Uterus (tissue), 4 donors: ENCODE measurements around the gene LYVE1. TPM values are rescaled to one million over a fixed set of nuclear protein-coding genes. Genes with fewer than 3 reads are reported as not detected.

Experiments used
- DNase-seq, 2 donors: peaks; one replicate each; pipeline ENCODE4 v3.0.0-alpha.2; 2019 to 2020
- H3K27ac ChIP-seq, 2 donors: fragments of 200-600 bp; sonication (generic); 1 replicate in 1 of 2; 2 replicates in 1 of 2; pipeline ENCODE4 v1.5.1; 2016 to 2018
- H3K27me3 ChIP-seq, 2 donors: fragments of 200-600 bp; sonication (generic); one replicate each; pipeline ENCODE4 v1.5.1; 2018 to 2019; ENCODE audit warnings: control low read depth in 1 of 2
- H3K36me3 ChIP-seq, 2 donors: fragments of 200-600 bp; sonication (generic); one replicate each; pipeline ENCODE4 v1.5.1; 2019; ENCODE audit warnings: control low read depth in 1 of 2
- H3K4me1 ChIP-seq, 2 donors: fragments of 200-600 bp; sonication (generic); one replicate each; pipeline ENCODE4 v1.5.1; 2018 to 2019; ENCODE audit warnings: control low read depth in 1 of 2
- H3K4me3 ChIP-seq, 2 donors: fragments of 200-600 bp; sonication (generic); 1 replicate in 1 of 2; 2 replicates in 1 of 2; pipeline ENCODE4 v1.5.1; 2018 to 2019; ENCODE audit warnings: mild to moderate bottlenecking in 1 of 2
- H3K9me3 ChIP-seq, 2 donors: fragments of 200-600 bp; sonication (generic); one replicate each; pipeline ENCODE4 v1.5.1; 2019; ENCODE audit warnings: control low read depth in 1 of 2
- CTCF ChIP-seq, 4 experiments: fragments of 200-600 bp in 2 of 4; fragments of 450-650 bp in 2 of 4; sonication (generic) in 2 of 4; IDR thresholded peaks; one replicate each; pipeline ENCODE4 v1.5.1; 2016 to 2019; ENCODE audit warnings: antibody characterized with exemption in 4 of 4, mild to moderate bottlenecking in 2 of 4, moderate library complexity in 1 of 4
- POLR2A ChIP-seq, 2 donors: fragments of 450-650 bp; IDR thresholded peaks; one replicate each; pipeline ENCODE4 v1.6.1; 2016; ENCODE audit warnings: antibody characterized with exemption in 2 of 2, mild to moderate bottlenecking in 1 of 2, moderate library complexity in 1 of 2
- intact Hi-C: fragments of 100-400 bp; cut with DNase I; formaldehyde crosslinking; loops from one replicate; pipeline ENCODE4 v1.15.1; 2023; ENCODE audit warnings: low total_unique reads
- total RNA-seq, 4 donors: library from RNA; depleted of rRNA in 3 of 4; stranded (reverse); fragments of >200 nt in 3 of 4; gene quantifications; one replicate each; pipeline versions ENCODE4 v1.1.0 to v1.2.4, GENCODE V29; 2014 to 2023
- donor health status: DM: yes; HTN: yes; CAD: no.

LYVE1 gene
- total RNA-seq, 4 donors from 2014 or later: 12.8 to 154 (median 44.0) TPM

GRCh38 chr11:10603721-10604297 lies 35.3 kb upstream of the LYVE1 start:
- Histone ChIP-seq H3K9me3 (no peaks in the 10 kb centered on the region), H3K4me1 (no peaks in the 10 kb centered on the region), H3K4me3 (no peak overlapping the region), H3K36me3 (no peaks in the 10 kb centered on the region), H3K27ac (peak overlapping the region; percentile 77 to 78), H3K27me3 (no peaks in the 10 kb centered on the region)
- no peak for TF ChIP-seq CTCF (IDR thresholded peaks at IDR 0.05)
- no peak for TF ChIP-seq POLR2A (IDR thresholded peaks at IDR 0.05)
- intact Hi-C loops: no loop called here
- no peak for DNase-seq

DNA sequence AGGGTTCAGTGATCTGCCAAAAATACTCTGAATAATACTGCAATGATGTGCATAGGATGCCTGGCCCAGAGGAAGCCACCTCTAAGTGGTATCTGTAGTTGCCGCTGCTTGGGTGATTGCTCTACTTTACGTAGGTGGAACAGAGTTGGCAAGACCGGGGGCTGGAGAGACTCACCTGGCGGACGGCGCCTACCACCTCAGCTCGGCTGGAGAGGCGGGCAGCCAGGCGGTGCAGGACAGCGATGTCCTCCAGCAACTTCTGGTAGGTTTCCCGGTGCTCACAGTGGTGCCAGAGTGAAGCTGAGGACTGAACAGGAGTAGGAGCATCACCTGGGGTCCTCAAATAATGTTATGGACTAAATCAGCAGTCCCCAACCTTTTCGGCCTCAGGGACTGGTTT lies 34.5 kb upstream of the LYVE1 start:
- no peaks in the 10 kb centered on the region for H3K9me3 ChIP-seq
- H3K36me3 ChIP-seq: no peaks in the 10 kb centered on the region
- no peak overlapping the region for H3K4me3 ChIP-seq
- no peaks in the 10 kb centered on the region for H3K4me1 ChIP-seq
- no peaks in the 10 kb centered on the region for H3K27me3 ChIP-seq
- intact Hi-C loops: no loop called here
- no peak for TF ChIP-seq POLR2A (IDR thresholded peaks at IDR 0.05)
- no peak for TF ChIP-seq CTCF (IDR thresholded peaks at IDR 0.05)
- H3K27ac ChIP-seq: no peak overlapping the region
- DNase-seq: no peak

DNA sequence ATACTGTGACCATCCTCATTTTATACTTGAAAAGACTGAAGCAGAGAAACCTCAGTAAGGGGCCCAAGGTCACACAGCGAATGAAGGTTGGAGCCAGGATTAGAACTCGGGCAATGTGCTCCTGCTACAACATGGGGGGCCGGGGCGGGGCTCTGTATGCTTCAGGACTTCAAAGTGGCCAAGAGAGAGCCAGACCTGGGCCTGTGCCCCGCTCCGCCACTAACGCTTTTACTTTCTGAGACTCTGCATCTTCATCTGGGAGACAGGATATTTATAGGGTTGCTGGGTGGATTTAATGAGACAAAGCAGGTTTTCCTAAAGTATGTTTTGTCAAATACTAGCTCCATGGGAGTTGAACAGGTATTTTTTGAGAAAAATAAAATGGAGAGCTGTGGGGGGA lies 33.9 kb upstream of the LYVE1 start:
- Histone ChIP-seq H3K9me3 (no peaks in the 10 kb centered on the region), H3K27me3 (no peaks in the 10 kb centered on the region), H3K4me3 (no peak overlapping the region), H3K36me3 (no peaks in the 10 kb centered on the region), H3K27ac (no peak overlapping the region), H3K4me1 (no peaks in the 10 kb centered on the region)
- intact Hi-C loops: no loop called here
- TF ChIP-seq CTCF (IDR thresholded peaks at IDR 0.05) (no peak), POLR2A (IDR thresholded peaks at IDR 0.05) (no peak)
- no peak for DNase-seq

DNA sequence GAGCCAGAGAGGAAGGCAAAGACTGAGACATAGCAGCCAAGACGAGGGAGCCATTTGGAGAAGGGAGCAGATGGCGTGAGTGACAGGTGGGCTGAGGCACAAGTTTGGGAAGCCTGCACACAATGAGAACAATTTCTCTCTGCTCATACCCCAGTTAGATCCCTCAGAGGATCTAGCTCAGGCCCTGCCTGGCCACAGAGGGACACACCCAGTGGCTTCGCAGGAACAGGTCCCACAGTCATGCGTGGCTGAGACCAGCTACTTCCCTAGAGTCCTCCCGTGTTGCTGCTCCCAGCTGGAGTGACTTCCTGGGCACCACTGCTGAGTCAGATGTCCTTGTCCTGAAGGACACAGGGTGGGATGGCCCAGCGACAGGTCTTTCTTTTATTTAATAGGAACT lies 33.4 kb upstream of the LYVE1 start:
- no peaks in the 10 kb centered on the region for H3K27me3 ChIP-seq
- DNase-seq: no peak
- H3K4me1 ChIP-seq: no peaks in the 10 kb centered on the region
- no peaks in the 10 kb centered on the region for H3K9me3 ChIP-seq
- no peak overlapping the region for H3K4me3 ChIP-seq
- H3K27ac ChIP-seq: no peak overlapping the region
- intact Hi-C loops: no loop called here
- TF ChIP-seq CTCF (IDR thresholded peaks at IDR 0.05) (no peak), POLR2A (IDR thresholded peaks at IDR 0.05) (no peak)
- H3K36me3 ChIP-seq: no peaks in the 10 kb centered on the region

DNA sequence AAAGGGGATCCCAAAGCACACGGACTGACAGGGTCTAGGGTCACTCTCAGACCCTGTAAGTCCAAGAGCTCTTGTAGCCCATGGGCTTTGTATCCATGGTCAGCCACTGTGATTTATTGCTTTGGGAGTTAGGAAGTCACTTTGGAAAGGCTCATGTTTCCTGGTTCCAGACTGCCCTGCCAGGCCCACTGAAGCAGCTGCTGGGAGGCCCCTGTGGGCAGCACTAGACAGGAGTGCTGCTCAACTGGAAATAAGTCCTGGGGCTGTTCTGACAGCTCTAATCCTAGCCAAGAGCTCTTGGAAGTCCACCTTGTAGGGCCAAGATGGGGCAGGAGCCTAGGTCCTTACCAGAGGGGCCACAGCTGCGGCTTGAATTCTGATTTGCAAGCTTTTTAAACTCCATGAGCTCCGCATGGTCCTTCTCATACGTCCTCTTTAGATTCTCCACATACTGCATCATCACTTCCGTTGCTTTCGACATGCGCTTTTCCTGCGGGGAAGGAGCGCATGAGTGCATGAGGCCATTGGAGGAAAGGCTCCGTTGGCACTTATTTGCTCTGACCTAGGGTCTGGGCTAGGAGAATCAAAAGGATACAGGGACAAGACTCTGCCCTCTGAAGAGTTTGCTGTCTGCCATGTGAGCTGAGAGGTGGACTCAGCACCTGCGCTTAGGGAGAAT lies 32.2 kb upstream of the LYVE1 start:
- intact Hi-C loops: no loop called here
- H3K9me3 ChIP-seq: no peaks in the 10 kb centered on the region
- TF ChIP-seq POLR2A (IDR thresholded peaks at IDR 0.05) (no peak), CTCF (IDR thresholded peaks at IDR 0.05) (no peak)
- no peaks in the 10 kb centered on the region for H3K36me3 ChIP-seq
- DNase-seq: no peak
- H3K27me3 ChIP-seq: no peaks in the 10 kb centered on the region
- no peak overlapping the region for H3K4me3 ChIP-seq
- no peaks in the 10 kb centered on the region for H3K4me1 ChIP-seq
- no peak overlapping the region for H3K27ac ChIP-seq
